OCI-LY1 (cell line): ENCODE measurements around the gene VGLL4.
A peak's percentile ranks its signal among the peaks of the same experiment; 100 is the strongest.

ENCODE experiments used
- H2AFZ ChIP-seq: fragments of 200-600 bp; sonication (generic), shearing (Covaris generic); 2 replicates; pipeline ENCODE4 v1.6.0; 2014; ENCODE audit warnings: antibody characterized with exemption, mild to moderate bottlenecking, low read length
- H3F3A ChIP-seq: fragments of 200-600 bp; sonication (generic), shearing (Covaris generic); 2 replicates; pipeline ENCODE4 v1.6.0; 2014; ENCODE audit warnings: mild to moderate bottlenecking, antibody characterized with exemption, low read length, moderate library complexity; ENCODE audit not compliant: insufficient read depth
- H3K27ac ChIP-seq: fragments of 200-600 bp; sonication (generic); 2 replicates; pipeline ENCODE4 v1.5.1; 2014; ENCODE audit warnings: low read length, mixed run types, mild to moderate bottlenecking, low read depth; ENCODE audit not compliant: poor library complexity, severe bottlenecking
- H3K27me3 ChIP-seq: fragments of 200-600 bp; sonication (generic); 2 replicates; pipeline ENCODE4 v1.6.0; 2014; ENCODE audit warnings: antibody characterized with exemption, mild to moderate bottlenecking, low read length, moderate library complexity; ENCODE audit not compliant: insufficient read depth
- H3K36me3 ChIP-seq: fragments of 200-600 bp; sonication (generic); 2 replicates; pipeline ENCODE4 v1.6.1; 2014; ENCODE audit warnings: mild to moderate bottlenecking, antibody characterized with exemption, low read length, moderate library complexity, mixed read lengths; ENCODE audit not compliant: insufficient read depth
- H3K4me1 ChIP-seq: fragments of 200-600 bp; sonication (generic); 2 replicates; pipeline ENCODE4 v1.5.1; 2014; ENCODE audit warnings: mild to moderate bottlenecking, low read length, moderate library complexity; ENCODE audit not compliant: insufficient read depth, severe bottlenecking
- H3K4me2 ChIP-seq: fragments of 200-600 bp; sonication (generic), shearing (Covaris generic); 2 replicates; pipeline ENCODE4 v1.6.1; 2014; ENCODE audit warnings: low read length
- H3K4me3 ChIP-seq: fragments of 200-600 bp; sonication (generic); 2 replicates; pipeline ENCODE4 v1.5.1; 2014; ENCODE audit warnings: low read length, low read depth, mild to moderate bottlenecking, mixed read lengths; ENCODE audit not compliant: poor library complexity, severe bottlenecking
- H3K79me2 ChIP-seq: fragments of 200-600 bp; shearing (Covaris generic); 2 replicates; pipeline ENCODE4 v1.6.1; 2016; ENCODE audit warnings: mixed run types, low read length, mixed read lengths; ENCODE audit not compliant: insufficient read depth
- H3K9ac ChIP-seq: fragments of 200-600 bp; sonication (generic), shearing (Covaris generic); 2 replicates; pipeline ENCODE4 v1.6.1; 2014; ENCODE audit warnings: mild to moderate bottlenecking, low read length, mixed read lengths
- H3K9me2 ChIP-seq: fragments of 200-600 bp; sonication (generic), shearing (Covaris generic); 2 replicates; pipeline ENCODE4 v1.6.1; 2014; ENCODE audit warnings: low read depth, mild to moderate bottlenecking, low read length, mixed read lengths
- H3K9me3 ChIP-seq: fragments of 200-600 bp; shearing (Covaris generic); 2 replicates; pipeline ENCODE4 v1.6.1; 2014; ENCODE audit warnings: low read length, mixed read lengths
- H4K20me1 ChIP-seq: fragments of 200-600 bp; sonication (generic), shearing (Covaris generic); 2 replicates; pipeline ENCODE4 v1.6.0; 2016; ENCODE audit warnings: mild to moderate bottlenecking, low read length; ENCODE audit not compliant: insufficient read depth
- CTCF ChIP-seq: fragments of 200-600 bp; sonication (generic), shearing (Covaris generic); IDR thresholded peaks from 2 replicates; pipeline ENCODE4 v1.5.1; 2017; ENCODE audit warnings: mild to moderate bottlenecking, antibody characterized with exemption, low read length, moderate library complexity, mixed read lengths
- EZH2 ChIP-seq: fragments of 200-600 bp; sonication (generic), shearing (Covaris generic); IDR thresholded peaks from 2 replicates; pipeline ENCODE4 v1.8.0; 2017; ENCODE audit warnings: borderline replicate concordance, mixed run types, mild to moderate bottlenecking, antibody characterized with exemption, low read length, moderate library complexity, mixed read lengths

The VGLL4 gene

GRCh38 chr3:11588338-11588737 is 55.4 kb downstream of the VGLL4 start:
- Histone ChIP-seq H3K9ac (no peak overlapping the region), H3K79me2 (peaks cover 73% of the 10 kb centered on the region), H3K36me3 (peaks cover 54% of the 10 kb centered on the region; the same call in 1 of the 2 replicates), H3K4me3 (no peak overlapping the region), H3K9me2 (no peaks in the 10 kb centered on the region), H3K27me3 (no peaks in the 10 kb centered on the region), H3K4me2 (no peak overlapping the region), H3K27ac (no peak overlapping the region), H3K4me1 (peaks cover 75% of the 10 kb centered on the region), H3F3A (no peaks in the 10 kb centered on the region), H3K9me3 (no peaks in the 10 kb centered on the region), H2AFZ (no peak overlapping the region), H4K20me1 (no peaks in the 10 kb centered on the region)
- TF ChIP-seq EZH2 (no peak), CTCF (no peak)

- peaks cover 67% of the 10 kb centered on the region for H3K79me2 ChIP-seq
- no peak overlapping the region for H3K9ac ChIP-seq
- H3K4me3 ChIP-seq: no peak overlapping the region
- H2AFZ ChIP-seq: no peak overlapping the region
- H3K9me3 ChIP-seq: no peaks in the 10 kb centered on the region
- H3F3A ChIP-seq: no peaks in the 10 kb centered on the region
- no peaks in the 10 kb centered on the region for H3K27me3 ChIP-seq
- H3K36me3 ChIP-seq: peaks cover 49% of the 10 kb centered on the region; the same call in 1 of the 2 replicates
- H3K4me1 ChIP-seq: peaks cover 75% of the 10 kb centered on the region
- no peak for TF ChIP-seq EZH2
- no peak for TF ChIP-seq CTCF
- H3K9me2 ChIP-seq: no peaks in the 10 kb centered on the region
- H3K4me2 ChIP-seq: no peak overlapping the region
- no peaks in the 10 kb centered on the region for H4K20me1 ChIP-seq
- H3K27ac ChIP-seq: no peak overlapping the region
Observed at GRCh38 chr3:11587766-11588165, 55.9 kb downstream of the VGLL4 start.

- H3K4me2 ChIP-seq: peak overlapping the region; percentile 75; the same call in 1 of the 2 replicates
- peaks cover 32% of the 10 kb centered on the region for H3K36me3 ChIP-seq
- peaks cover 77% of the 10 kb centered on the region for H3K4me1 ChIP-seq
- no peaks in the 10 kb centered on the region for H3F3A ChIP-seq
- no peak overlapping the region for H3K9ac ChIP-seq
- no peaks in the 10 kb centered on the region for H3K9me3 ChIP-seq
- H3K79me2 ChIP-seq: peaks cover 63% of the 10 kb centered on the region
- H3K9me2 ChIP-seq: no peaks in the 10 kb centered on the region
- no peak overlapping the region for H2AFZ ChIP-seq
- no peaks in the 10 kb centered on the region for H4K20me1 ChIP-seq
- TF ChIP-seq EZH2 (no peak), CTCF (no peak)
- no peak overlapping the region for H3K4me3 ChIP-seq
- peak overlapping the region; percentile 80 for H3K27ac ChIP-seq
- no peaks in the 10 kb centered on the region for H3K27me3 ChIP-seq
Observed at GRCh38 chr3:11584570-11584969, 59.1 kb downstream of the VGLL4 start.
